ENCODE data around the gene SLC44A4. TPM values are rescaled to one million over a fixed set of nuclear protein-coding genes. Genes with fewer than 3 reads are reported as not detected.

SLC44A4 gene
- total and polyA plus RNA-seq, 9 of the 15 experiments (the other 6 are each of a cell fraction or from before 2014, with no cell fraction given), result 7.9 to 18.6 (median 11.2) TPM

GRCh38 chr6:31900917-31901414 lies 22.2 kb upstream of the SLC44A4 start (continued):
- TF ChIP-seq E2F8 (IDR thresholded peaks at IDR 0.05; ENCODE audit: low read depth, partially characterized antibody), result no peak
- no peak for TF ChIP-seq HMG20A (CRISPR knock-in tag; conservative IDR thresholded peaks at IDR 0.05)
- TF ChIP-seq ZNF507 (tag; conservative IDR thresholded peaks at IDR 0.05), result no peak
- no peak for TF ChIP-seq MBD1 (CRISPR knock-in tag; IDR thresholded peaks at IDR 0.05)
- no peak for TF ChIP-seq TGIF2 (CRISPR knock-in tag; IDR thresholded peaks at IDR 0.05)
- no peak for TF ChIP-seq AFF1 (IDR thresholded peaks at IDR 0.05; ENCODE audit: low read depth in 1 of 2, partially characterized antibody in 2 of 2)
- no peak for TF ChIP-seq PREB (CRISPR knock-in tag; IDR thresholded peaks at IDR 0.05)
- TF ChIP-seq ZNF830 (CRISPR knock-in tag; IDR thresholded peaks at IDR 0.05), result no peak
- TF ChIP-seq ZNF121 (CRISPR knock-in tag; conservative IDR thresholded peaks at IDR 0.05), result no peak
- TF ChIP-seq DDX20 (tag; IDR thresholded peaks at IDR 0.05; ENCODE audit: low read depth), result no peak
- TF ChIP-seq ZBTB12 (CRISPR knock-in tag; IDR thresholded peaks at IDR 0.05), result no peak
- TF ChIP-seq POLR2AphosphoS2 (IDR thresholded peaks at IDR 0.05; ENCODE audit: low read length), result no peak
- no peak for TF ChIP-seq IRF2 (CRISPR knock-in tag; IDR thresholded peaks at IDR 0.05)
- no peak for TF ChIP-seq FOXJ3 (CRISPR knock-in tag; IDR thresholded peaks at IDR 0.05)
- TF ChIP-seq ZNF347 (CRISPR knock-in tag; IDR thresholded peaks at IDR 0.05; ENCODE audit: low read depth), result no peak
- no peak for TF ChIP-seq ZBTB7A (IDR thresholded peaks at IDR 0.05; ENCODE audit: borderline replicate concordance, control insufficient read depth, low read depth, low read length)
- no peak for TF ChIP-seq NCOA4 (IDR thresholded peaks at IDR 0.05; ENCODE audit: partially characterized antibody)
